Small intestine (tissue), 7 donors: ENCODE data around the gene DIRAS1. TPM values are rescaled to one million over a fixed set of nuclear protein-coding genes. Genes with fewer than 3 reads are reported as not detected.

ENCODE experiments used
- DNase-seq, 2 donors: peaks; one replicate each; pipeline versions ENCODE4 v3.0.0 to v3.0.0-alpha.2; 2013
- FAIRE-seq: peaks from 2 replicates; lab custom pipeline; 2012; peaks lifted over from hg19 to GRCh38; lab: Jason Lieb, UNC
- H3K27ac ChIP-seq, 3 donors: one replicate each; pipeline ENCODE4 v1.5.1; 2013; ENCODE audit warnings: low read length in 2 of 3, mild to moderate bottlenecking in 2 of 3, control low read depth in 1 of 3, inconsistent platforms in 1 of 3, low read depth in 1 of 3, moderate library complexity in 1 of 3
- H3K27me3 ChIP-seq, 3 donors: one replicate each; pipeline ENCODE4 v1.6.1; 2013; ENCODE audit warnings: low read length in 3 of 3, inconsistent platforms in 1 of 3; ENCODE audit not compliant: control insufficient read depth in 3 of 3, insufficient read depth in 3 of 3
- H3K36me3 ChIP-seq, 3 donors: one replicate each; pipeline ENCODE4 v1.6.1; 2013; ENCODE audit warnings: low read length in 3 of 3, inconsistent platforms in 1 of 3, low read depth in 1 of 3, mild to moderate bottlenecking in 1 of 3, moderate library complexity in 1 of 3; ENCODE audit not compliant: control insufficient read depth in 3 of 3, insufficient read depth in 2 of 3
- H3K4me1 ChIP-seq, 3 donors: one replicate each; pipeline ENCODE4 v1.6.1; 2013; ENCODE audit warnings: low read length in 2 of 3, inconsistent platforms in 1 of 3, low read depth in 1 of 3, mild to moderate bottlenecking in 1 of 3, moderate library complexity in 1 of 3; ENCODE audit not compliant: control insufficient read depth in 3 of 3, insufficient read depth in 2 of 3
- H3K4me3 ChIP-seq, 3 donors: one replicate each; pipeline ENCODE4 v1.5.1; 2013; ENCODE audit warnings: low read length in 3 of 3, control low read depth in 1 of 3, inconsistent platforms in 1 of 3, low read depth in 1 of 3, mild to moderate bottlenecking in 1 of 3, moderate library complexity in 1 of 3
- H3K9me3 ChIP-seq, 2 donors: one replicate each; pipeline ENCODE4 v1.6.1; 2013; ENCODE audit warnings: low read depth in 1 of 2, low read length in 1 of 2; ENCODE audit not compliant: control insufficient read depth in 2 of 2, insufficient read depth in 1 of 2
- WGBS, 3 donors: extraction: QIAGEN DNeasy Blood & Tissue Kit; methylation state at CpG; one replicate each; pipeline ENCODE4 v1.1.7; 2013; 5-methylcytosine and 5-hydroxymethylcytosine counted together
- polyA plus RNA-seq, 4 donors: library from polyadenylated mRNA; stranded (reverse) in 3 of 4; unstranded in 1 of 4; fragments of 200-250 nt in 3 of 4; fragments of 120-200 nt in 1 of 4; gene quantifications; one replicate each; pipeline versions ENCODE4 v1.2.1 to v1.2.3, GENCODE V29; 2013
- donor health status: healthy with polysubstance abuse.
- donor health status: control.
- donor health status: control.
- donor health status: Bipolar disorder and iron deficiency.
- donor health status: healthy.

DIRAS1 gene
- polyA plus RNA-seq, 4 donors: 0.25 to 3.0 (median 1.6) TPM; not detected in 1

DNA sequence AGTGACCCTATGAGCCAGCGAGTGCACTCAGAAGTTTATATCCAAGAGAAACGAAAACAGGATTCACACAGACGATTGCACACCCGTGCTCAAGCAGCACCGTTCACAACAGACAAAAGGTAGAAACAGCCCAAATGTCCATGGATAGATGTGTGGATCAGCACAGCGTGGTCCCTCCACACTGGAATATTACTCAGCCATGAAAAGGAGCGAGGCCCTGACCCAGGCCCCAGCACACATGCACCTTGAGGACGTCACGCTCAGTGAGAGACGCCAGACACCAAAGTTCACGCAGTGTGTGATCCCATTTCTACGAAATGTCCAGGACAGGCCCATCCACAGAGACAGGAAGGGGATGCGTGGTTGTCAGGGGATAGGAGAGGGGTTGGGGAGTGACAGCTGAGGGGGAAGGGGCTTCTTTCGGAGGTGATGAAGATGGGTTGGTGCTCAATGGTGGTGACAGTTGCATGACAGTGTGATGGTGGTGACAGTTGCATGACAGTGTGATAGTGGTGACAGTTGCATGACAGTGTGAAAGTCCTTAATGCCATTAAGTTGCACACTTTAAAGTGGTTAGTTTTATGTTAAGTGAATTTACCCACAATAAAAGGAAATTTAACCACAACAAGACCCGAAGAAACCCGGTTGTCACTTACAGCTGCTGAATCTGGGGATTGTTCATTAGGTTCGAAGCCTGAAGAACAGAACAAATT, 37.6 kb upstream of the DIRAS1 start:
- WGBS, 3 donors: 90 to 96% (median 93%) methylated on average over 17 of the region's 17 CpGs
- Histone ChIP-seq H3K4me3 (no peak overlapping the region), H3K4me1 (no peaks in the 10 kb centered on the region), H3K36me3 (peaks cover 15 to 88% (median 19%) of the 10 kb centered on the region in 3 donors), H3K27ac (no peak overlapping the region), H3K27me3 (no peaks in the 10 kb centered on the region), H3K9me3 (no peaks in the 10 kb centered on the region)
- DNase-seq (no peak), FAIRE-seq (no peak)

DNA sequence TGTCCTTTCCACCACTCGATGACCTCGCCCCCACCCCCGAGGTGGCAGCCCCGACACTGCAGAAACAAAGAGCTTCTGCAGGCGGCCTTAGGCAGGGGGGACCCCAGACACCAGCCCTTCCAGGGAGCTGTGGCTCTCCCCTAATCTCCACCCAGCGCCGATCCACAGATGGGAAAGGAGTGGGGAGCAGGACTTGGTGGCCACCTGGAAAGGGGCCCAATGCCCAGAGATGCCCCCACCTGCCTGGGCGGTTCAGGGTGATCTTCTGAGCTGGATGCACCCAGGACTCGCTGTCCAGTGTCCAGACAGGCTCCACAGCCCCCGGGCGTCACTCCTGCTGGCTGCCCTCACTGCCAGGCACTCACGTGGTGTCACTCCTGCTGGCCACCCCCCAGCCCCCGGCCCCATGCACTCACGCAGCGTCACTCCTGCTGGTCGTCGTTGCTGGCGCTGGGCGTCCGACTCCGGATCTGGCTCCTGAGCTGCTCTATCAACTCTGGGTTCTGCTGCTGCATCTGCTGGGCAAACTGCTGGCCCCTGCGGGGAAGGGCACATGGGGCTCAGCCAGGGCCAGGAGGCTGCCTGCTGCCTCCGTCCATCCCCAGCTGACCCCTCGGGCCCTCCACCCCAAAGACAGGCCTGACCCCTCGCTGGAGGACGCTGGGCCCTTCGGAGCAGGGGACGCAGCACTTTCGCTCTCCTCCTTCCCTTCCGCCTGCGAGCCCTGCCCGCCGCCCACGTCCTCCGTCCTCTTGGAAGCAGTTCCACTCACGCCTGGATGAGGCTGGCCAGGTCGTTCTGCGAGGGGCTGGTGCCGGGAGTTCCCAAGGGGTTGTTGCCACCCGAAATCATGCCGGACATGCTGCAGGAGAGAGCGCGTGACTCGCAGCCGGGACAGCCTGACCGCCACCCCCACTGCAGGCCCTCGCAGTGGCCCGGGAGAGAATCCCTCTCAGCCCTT, 36.0 kb upstream of the DIRAS1 start:
- DNase-seq (no peak), FAIRE-seq (no peak)
- Histone ChIP-seq H3K27me3 (no peaks in the 10 kb centered on the region), H3K9me3 (no peaks in the 10 kb centered on the region), H3K4me1 (no peaks in the 10 kb centered on the region), H3K36me3 (peaks cover 10 to 80% (median 19%) of the 10 kb centered on the region in 3 donors), H3K4me3 (no peak overlapping the region), H3K27ac (no peak overlapping the region)
- WGBS, 3 donors: 95 to 97% (median 96%) methylated on average over 46 to 48 of the region's 48 CpGs

DNA sequence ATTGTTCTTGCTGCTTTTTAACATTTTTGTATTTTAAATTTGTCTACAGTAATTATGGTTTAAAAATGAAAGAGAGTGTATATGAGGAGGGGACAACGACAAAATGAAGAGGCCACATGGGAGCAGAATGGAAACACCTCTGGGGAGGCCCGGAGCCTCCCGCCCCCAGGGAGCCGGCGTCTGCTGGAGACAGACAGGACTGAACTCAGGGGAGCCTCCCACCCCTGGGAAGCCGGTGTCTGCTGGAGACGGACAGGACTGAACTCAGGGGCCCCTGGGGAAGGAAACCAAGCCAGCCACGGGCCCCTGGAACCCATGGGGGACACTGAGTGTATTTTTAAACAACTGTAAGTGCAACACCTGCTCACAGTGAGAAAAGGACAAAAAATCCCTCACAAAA, 35.3 kb upstream of the DIRAS1 start:
- Histone ChIP-seq H3K9me3 (no peaks in the 10 kb centered on the region), H3K27me3 (no peaks in the 10 kb centered on the region), H3K36me3 (peaks cover 10 to 73% (median 16%) of the 10 kb centered on the region in 3 donors), H3K4me3 (no peak overlapping the region), H3K4me1 (no peaks in the 10 kb centered on the region), H3K27ac (no peak overlapping the region)
- FAIRE-seq (no peak), DNase-seq (no peak)
- WGBS, 3 donors: 76 to 89% (median 84%) methylated on average over 8 of the region's 8 CpGs

DNA sequence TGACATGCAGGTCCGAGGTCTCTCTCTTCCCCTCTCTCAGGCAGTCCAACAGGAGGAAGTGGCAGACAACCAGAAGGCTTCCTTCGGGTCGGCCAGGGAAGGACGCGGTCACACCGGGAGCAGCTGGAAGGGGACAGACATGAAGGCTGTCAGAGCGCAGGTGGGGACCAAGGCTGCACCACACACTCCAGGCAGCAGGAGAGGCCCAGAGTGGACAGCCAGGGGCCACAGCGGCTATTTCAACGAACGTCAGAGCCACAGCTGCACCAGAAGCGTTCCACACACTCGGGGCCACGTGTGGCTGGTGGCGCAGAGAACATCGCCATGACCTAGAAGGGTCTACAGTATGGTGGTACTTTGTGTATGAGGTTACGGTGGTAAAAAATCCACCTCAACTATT, 34.6 kb upstream of the DIRAS1 start:
- Histone ChIP-seq H3K27me3 (no peaks in the 10 kb centered on the region), H3K9me3 (no peaks in the 10 kb centered on the region), H3K27ac (no peak overlapping the region), H3K4me3 (no peak overlapping the region), H3K4me1 (no peaks in the 10 kb centered on the region), H3K36me3 (peaks cover 3 to 66% (median 12%) of the 10 kb centered on the region in 3 donors)
- no peak for DNase-seq
- 92 to 94% (median 93%) methylated on average over 16 of the region's 16 CpGs for WGBS, 3 donors
- no peak for FAIRE-seq

DNA sequence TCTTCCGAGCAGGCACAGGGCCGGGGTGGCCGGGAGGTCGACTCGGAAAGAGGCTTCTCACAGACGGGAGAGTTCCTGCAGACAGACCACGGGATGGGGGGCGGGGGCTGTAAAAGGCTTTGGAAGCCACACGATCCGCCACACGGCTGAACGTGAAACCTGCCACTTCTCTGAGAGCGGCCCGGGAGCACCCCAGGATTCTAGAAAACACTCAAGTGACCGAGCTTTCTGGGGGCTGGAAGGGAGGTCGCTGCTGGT, 34.2 kb upstream of the DIRAS1 start:
- Histone ChIP-seq H3K27me3 (no peaks in the 10 kb centered on the region), H3K27ac (no peak overlapping the region), H3K36me3 (peaks cover 0 to 62% (median 12%) of the 10 kb centered on the region in 3 donors), H3K4me3 (no peak overlapping the region), H3K4me1 (no peaks in the 10 kb centered on the region), H3K9me3 (no peaks in the 10 kb centered on the region)
- DNase-seq (no peak), FAIRE-seq (no peak)
- 92 to 95% (median 94%) methylated on average over 16 of the region's 16 CpGs for WGBS, 3 donors

DNA sequence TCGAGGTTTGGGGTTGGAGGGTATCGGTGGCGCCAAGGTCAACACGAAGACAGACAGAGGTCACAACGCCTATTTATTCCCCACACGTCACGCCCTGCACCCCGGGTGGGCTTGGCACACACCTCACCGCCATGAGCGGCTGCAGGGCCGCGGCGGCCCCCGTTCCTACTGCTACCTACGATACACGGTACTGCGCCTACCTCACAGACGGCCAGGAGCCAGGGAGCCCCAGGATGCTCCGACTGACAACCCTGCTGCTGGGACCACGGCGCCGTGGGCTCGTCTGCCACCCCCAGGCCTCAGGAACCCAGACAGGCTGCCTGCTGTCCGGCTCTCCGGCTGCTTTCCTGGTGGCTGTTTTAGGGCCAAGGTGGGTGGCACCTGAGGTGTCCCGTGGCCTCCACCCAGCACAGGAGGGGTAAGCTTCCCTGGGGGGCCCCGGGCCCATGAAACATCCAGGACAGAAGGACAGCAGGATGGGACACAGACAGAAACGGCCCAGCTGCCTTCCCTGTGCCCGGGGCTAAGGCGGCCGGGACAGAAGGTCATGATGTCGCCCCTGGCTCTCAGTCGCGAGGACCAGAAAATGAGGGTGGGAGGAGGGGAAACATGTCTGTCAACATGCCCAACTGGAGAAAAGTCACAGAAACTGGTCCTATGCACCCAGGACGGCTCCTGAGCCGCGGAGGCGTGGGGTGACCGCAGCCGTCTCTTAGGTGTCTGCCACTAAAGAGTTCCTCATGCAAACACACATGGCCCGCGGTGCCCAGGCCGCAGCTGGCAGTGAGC, 33.7 kb upstream of the DIRAS1 start:
- peaks cover 0 to 61% (median 12%) of the 10 kb centered on the region in 3 donors for H3K36me3 ChIP-seq
- 94 to 96% (median 96%) methylated on average over 43 of the region's 43 CpGs for WGBS, 3 donors
- FAIRE-seq: no peak
- H3K9me3 ChIP-seq: no peaks in the 10 kb centered on the region
- no peak for DNase-seq
- H3K27me3 ChIP-seq: no peaks in the 10 kb centered on the region
- no peak overlapping the region for H3K27ac ChIP-seq
- no peak overlapping the region for H3K4me3 ChIP-seq
- H3K4me1 ChIP-seq: no peaks in the 10 kb centered on the region

DNA sequence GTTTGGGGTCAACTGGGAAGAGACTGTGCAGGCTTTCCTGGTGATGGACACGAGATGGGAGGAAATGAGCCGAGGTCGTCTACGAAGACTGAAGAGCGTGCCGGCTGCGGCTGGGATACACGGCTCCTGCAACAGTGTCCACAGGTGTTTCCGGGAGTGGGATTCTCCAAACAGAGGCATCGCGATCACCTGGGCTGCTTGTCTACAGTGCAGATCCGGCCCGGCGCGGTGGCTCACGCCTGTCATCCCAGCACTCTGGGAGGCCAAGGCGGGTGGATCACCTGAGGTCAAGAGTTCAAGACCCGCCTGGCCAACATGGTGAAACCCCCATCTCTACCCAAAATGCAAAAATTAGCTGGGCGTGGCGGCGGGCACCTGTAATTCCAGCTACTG, 30.3 kb upstream of the DIRAS1 start:
- FAIRE-seq: no peak
- WGBS, 3 donors: 87 to 92% (median 91%) methylated on average over 20 to 21 of the region's 21 CpGs
- no peaks in the 10 kb centered on the region for H3K9me3 ChIP-seq

DNA sequence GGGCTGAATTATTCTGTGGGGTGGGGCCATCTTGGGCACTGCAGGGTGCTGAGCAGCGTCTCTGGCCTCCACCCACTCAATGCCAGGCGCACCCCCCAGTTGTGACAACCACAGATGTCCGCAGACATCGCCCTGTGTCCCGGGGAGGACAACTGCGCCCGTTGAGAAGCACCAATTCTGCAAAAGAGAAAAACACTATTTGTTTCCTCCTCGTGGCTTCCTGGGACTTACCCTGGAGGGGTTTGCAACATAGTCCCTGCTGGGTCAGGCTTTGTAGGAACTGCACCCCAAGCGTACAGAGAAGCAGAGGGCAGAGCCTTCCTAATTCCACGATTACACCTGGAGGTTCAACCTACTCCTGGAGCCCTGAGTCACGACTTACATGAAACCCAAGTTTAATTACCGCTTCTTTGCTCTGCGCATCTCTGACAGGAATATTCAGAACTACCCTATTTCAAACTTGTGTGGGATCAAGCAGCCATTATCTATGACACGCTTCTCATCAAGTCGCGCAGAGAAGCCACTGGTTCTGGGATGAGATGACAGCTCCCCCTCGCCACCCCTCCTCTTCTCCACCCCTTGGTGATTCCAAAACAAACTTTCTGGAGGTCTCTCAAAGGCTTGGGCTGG, 29.8 kb upstream of the DIRAS1 start:
- Histone ChIP-seq H3K4me1 (no peaks in the 10 kb centered on the region), H3K27me3 (no peaks in the 10 kb centered on the region), H3K27ac (no peak overlapping the region), H3K9me3 (no peaks in the 10 kb centered on the region), H3K36me3 (peaks cover 0 to 29% (median 9%) of the 10 kb centered on the region in 3 donors), H3K4me3 (no peak overlapping the region)
- DNase-seq (no peak), FAIRE-seq (no peak)
- 75 to 77% (median 77%) methylated on average over 17 of the region's 17 CpGs for WGBS, 3 donors

More for the DNA sequence above, 30.3 kb upstream of the DIRAS1 start:
- Histone ChIP-seq H3K4me3 (no peak overlapping the region), H3K4me1 (no peaks in the 10 kb centered on the region), H3K27me3 (no peaks in the 10 kb centered on the region), H3K27ac (no peak overlapping the region), H3K36me3 (peaks cover 0 to 34% (median 9%) of the 10 kb centered on the region in 3 donors)
- no peak for DNase-seq
